ENCODE results near the gene EFNA4.
"Not testable (repeated sequence)": the region's sequence is repeated elsewhere in the genome, so short reads cannot be mapped to it uniquely, and the experiment has no call there.

DNA sequence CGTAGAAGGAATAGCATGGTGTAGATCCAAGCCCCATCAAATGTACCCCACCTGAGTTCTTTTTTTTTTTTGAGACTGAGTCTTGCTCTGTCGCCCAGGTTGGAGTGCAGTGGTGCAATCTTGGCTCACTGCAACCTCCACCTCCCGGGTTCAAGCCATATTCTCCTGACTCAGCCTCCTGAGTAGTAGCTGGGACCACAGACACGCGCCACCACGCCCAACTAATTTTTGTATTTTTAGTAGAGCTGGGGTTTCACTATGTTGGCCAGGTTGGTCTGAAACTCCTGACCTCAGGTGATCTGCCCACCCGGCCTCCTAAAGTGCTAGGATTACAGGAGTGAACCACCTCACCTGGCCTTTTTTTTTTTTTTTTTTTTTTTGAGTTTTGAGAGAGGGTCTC lies 54.5 kb downstream of the EFNA4 start:
- TF ChIP-seq EZH2 (IDR thresholded peaks at IDR 0.05; ENCODE audit: low read length, missing control alignments); CTCF (conservative IDR thresholded peaks at IDR 0.05 in 1 of 2, IDR thresholded peaks at IDR 0.05 in 1 of 2; ENCODE audit: low read depth in 1 of 2, low read length in 2 of 2): not testable (repeated sequence)

All from fibroblast of lung (primary cell).